NOMO-1 treated with DMSO at 0.1 percent for 48 hours (cell line): ENCODE data around the gene SYNPO2.
"Not testable (repeated sequence)": the region's sequence is repeated elsewhere in the genome, so short reads cannot be mapped to it uniquely, and the experiment has no call there.

Experiments used
- DNase-seq: peaks from one replicate; lab custom pipeline; 2025; ENCODE audit not compliant: unreplicated experiment; lab: John Stamatoyannopoulos, UW

The SYNPO2 gene

GRCh38 chr4:119053245-119053644, 164.6 kb downstream of the SYNPO2 start:
- DNase-seq = no peak

- DNase-seq = no peak
Observed at GRCh38 chr4:119053997-119054396, 165.3 kb downstream of the SYNPO2 start.

DNA sequence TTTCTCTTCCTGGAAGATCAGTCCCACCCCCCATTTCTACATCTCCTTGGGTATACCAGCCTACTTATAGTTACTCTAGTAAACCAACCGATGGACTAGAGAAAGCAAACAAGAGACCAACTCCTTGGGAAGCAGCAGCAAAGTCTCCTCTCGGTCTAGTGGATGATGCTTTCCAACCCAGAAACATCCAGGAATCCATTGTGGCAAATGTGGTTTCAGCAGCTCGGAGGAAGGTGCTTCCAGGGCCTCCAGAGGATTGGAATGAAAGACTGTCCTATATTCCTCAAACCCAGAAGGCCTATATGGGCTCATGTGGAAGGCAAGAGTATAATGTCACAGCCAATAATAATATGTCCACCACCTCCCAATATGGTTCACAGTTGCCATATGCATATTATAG, 168.8 kb downstream of the SYNPO2 start:
- DNase-seq = no peak

DNA sequence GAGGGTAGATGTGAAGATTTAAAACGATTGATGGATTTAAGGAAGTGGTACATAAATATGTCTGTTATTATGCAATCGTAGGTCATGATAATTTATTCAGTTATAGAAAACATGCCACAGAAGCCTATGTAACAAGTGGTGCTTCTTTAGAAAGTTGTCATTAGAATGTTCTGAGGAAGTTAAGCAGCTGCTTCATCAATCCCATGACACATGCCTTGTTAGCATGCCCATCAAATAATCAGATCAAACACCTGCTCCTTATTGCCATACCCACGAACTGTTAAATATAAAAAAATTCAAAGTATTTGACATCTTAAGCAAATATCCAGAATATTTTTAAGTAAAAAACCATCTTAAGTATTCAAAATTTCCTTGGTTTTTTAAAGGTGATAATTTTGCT, 170.6 kb downstream of the SYNPO2 start:
- peak; percentile 39 for DNase-seq

DNA sequence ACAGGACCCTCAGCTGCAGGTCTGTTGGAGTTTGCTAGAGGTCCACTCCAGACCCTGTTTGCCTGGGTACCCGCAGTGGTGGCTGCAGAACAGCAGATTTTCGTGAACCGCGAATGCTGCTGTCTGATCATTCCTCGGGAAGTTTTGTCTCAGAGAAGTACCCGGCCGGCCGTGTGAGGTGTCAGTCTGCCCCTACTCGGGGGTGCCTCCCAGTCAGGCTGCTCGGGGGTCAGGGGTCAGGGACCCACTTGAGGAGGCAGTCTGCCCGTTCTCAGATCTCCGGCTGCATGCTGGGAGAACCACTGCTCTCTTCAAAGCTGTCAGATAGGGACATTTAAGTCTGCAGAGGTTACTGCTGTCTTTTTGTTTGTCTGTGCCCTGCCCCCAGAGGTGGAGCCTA, 178.5 kb downstream of the SYNPO2 start:
- not testable (repeated sequence) for DNase-seq

DNA sequence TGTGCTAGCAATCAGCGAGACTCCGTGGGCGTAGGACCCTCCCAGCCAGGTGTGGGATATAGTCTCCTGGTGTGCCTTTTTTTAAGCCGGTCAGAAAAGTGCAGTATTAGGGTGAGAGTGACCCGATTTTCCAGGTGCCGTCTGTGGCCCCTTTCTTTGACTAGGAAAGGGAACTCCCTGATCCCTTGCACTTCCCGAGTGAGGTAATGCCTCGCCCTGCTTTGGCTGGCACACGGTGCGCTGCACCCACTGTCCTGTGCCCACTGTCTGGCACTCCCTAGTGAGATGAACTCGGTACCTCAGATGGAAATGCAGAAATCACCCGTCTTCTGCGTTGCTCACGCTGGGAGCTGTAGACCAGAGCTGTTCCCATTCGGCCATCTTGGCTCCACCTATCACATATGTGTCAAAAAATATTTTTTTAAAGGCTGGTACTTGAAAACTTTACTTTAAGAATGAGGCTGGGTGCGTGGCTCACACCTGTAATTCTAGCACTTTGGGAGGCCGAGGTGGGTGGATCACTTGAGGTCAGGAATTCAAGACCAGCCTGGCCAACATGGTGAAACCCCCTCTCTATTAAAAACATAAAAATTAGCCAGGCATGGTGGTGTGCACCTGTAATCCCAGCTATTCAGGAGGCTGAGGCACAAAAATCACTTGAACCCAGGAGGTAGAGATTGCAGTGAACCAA, 179.2 kb downstream of the SYNPO2 start:
- not testable (repeated sequence) for DNase-seq

DNA sequence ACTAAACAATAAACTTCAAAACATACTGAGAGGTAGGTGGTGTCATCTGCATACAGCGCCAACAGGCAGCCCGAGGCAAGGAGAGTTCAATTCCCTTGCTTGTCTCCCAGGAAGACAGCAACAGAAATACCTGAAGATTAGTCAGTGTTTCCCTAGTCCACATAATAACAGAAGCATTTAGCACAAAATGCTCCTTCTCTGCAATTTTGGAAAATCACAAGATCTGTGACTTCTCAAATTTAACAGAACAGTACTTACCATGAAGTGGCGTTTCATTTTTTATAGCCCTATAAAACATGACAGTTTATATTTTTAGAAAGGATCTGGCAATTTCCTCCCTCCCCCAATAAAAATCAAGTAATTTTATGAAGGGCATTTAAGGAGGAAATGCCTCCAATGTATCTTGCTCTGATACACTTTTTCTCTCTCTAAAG, 179.9 kb downstream of the SYNPO2 start:
- peak; percentile 52 for DNase-seq

DNA sequence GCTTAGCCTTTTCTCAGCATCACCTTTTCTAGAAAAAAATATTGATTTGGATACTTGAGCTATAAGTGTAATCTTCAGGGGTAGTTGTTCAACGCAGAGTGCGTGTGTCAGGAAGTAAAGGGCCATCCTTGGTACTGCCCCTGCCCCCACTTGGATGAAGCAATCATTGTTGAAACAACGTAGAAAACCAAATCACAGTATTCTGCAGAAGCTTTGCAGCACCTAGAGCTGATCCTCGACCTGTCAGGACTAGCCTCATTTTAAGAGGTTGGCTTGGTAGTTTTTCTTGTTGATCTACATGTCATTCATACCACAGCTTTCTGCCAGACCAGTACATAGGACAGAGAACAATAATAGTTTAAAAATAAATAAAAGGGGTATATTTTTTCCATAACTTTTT, 181.6 kb downstream of the SYNPO2 start:
- peak; percentile 50 for DNase-seq

DNA sequence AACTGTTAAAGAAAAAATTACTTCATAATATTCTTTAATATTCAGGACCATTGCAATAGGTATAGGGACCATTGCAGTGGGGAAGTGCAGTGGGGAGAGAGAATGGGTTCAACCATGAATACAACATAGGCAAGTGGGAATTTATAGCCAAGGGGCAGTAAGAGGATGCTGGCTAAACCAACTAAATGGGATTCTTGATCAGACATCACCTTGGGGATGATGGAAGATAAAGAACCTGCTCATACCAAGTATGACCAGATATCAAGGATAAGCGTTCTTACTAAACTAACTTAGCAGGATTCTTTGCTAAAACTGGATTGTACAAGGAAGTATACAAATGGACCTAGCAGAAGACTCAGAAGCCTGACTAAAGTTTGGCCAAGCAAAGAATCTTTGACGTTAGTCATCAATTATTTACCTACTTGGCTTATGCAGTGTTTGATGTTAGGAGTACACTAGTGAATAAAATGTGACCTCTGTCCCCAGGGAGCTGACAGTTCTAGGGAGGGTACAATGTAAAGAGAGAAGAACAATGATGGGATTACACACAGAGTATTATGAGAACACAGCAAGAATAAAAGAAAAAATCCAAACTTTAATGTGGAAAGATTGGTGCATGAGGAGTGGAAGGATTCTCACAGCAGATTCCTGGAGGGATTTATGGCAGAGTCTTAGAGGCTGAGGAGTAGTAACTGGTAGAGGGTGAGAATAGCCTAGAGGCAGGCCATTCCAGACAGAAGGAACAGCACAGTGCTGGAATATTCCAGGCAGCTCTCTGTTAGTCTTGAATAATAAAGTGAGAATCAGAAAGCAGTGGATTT, 192.3 kb downstream of the SYNPO2 start:
- DNase-seq = no peak

DNA sequence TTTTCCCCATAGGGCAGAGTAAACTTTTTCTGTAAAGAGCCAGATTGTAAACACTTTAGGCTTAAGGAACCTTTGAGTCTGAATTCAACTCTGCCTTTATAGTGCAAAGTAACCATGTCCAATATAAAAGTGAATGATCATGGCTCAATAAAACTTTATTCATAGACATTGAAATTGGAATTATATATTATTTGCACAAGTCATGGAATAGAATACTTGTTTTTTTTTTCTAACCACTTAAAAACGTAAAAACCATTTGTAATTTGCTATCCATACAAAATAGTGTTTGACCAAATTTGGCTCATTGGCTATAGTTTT, 192.8 kb downstream of the SYNPO2 start:
- no peak for DNase-seq

GRCh38 chr4:119081943-119082342, 193.3 kb downstream of the SYNPO2 start:
- no peak for DNase-seq

DNA sequence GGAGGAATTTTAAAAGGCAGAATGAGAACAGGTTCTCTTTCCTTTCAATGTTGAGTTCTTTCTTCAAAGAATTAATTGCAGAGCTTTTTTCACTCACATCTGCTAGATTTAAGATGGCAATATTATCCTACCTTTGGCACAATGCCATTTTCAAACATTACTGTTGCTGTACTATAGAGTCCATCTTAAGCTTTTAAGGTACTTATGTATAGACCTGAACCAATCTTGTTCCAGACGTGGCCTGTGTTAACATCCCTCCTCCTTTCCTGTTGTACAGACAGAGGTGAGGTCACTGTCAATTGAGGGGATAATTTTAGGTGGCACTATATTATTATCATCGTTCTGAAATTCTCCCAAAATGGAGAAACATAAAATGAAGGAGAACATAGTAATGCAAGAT, 194.0 kb downstream of the SYNPO2 start:
- DNase-seq = no peak

DNA sequence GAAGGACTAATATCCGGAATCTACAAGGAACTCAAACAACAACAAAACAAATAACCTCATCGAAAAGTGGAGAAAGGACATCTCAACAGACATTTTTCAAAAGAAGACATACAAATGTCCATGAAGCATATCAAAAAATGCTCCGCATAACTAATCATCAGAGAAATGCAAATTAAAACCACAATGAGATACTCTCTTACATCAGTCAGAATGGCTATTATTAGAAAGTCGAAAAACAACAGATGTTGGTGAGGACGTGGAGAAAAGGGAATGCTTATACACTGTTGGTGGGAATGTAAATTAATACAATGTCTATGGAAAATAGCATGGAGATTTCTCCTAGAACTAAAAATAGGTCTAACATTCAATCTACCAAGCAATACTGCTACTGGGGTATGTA, 195.9 kb downstream of the SYNPO2 start:
- no peak for DNase-seq

DNA sequence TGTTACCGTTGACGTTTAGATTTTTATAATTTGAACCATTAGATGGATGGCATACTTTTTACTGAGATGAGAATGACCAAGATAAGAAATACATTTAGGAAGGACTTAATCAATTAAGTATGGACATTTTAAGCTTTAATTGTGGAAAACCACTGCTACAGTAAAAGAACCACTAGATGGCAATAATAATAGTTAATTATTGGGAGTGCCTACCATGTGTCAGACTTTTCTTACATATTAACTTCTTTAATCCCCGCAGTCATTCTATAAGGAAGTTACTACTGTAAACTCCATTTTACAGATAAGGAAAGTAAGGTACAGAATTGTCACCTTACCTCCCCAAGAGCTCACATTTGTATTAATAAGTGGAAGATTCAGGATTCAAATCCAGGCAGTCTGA, 198.5 kb downstream of the SYNPO2 start:
- DNase-seq = no peak

- no peak for DNase-seq
Observed at GRCh38 chr4:119087656-119088055, 199.0 kb downstream of the SYNPO2 start.

DNA sequence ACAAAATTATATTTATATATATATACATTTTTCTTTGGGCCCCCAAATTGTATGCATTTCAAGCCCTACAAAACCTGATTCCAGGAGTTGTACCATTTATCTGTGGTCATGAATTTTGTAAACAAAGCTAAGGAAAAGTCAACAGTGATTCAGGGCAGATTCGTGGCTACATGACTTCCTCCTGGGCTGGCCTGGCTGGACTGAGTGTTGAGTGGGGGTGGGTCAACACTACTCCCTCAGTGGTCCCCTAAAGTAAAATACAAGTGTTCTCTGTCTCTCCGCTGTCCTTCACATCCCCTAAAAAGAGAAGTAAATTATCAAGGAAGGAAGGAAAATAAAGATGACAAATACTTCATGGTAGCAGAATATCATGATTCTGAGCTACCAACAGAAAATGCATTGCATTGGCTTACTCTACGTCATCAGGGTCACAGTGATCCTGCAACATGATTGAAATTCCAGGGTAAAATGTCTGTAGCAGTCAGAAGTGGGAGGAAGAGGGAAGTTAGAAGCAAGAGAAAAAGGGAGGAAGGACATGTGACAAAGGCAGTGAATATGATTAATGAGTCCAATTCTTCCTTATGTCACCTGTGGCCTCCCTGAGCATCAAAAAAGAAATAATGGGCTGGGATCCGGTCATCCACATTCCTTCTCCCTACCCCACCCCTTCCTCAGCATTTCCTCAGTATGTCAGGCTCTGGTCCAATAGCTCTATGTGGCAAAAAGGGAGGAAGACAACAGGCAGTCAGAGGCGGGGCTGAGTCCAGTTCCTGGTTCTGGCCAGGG, 204.6 kb downstream of the SYNPO2 start:
- DNase-seq = no peak

- no peak for DNase-seq
Observed at GRCh38 chr4:119097282-119097900, 208.7 kb downstream of the SYNPO2 start.

- DNase-seq = no peak
Observed at GRCh38 chr4:119098306-119098705, 209.7 kb downstream of the SYNPO2 start.

GRCh38 chr4:119099227-119099810, 210.7 kb downstream of the SYNPO2 start:
- DNase-seq = peak; percentile 54

DNA sequence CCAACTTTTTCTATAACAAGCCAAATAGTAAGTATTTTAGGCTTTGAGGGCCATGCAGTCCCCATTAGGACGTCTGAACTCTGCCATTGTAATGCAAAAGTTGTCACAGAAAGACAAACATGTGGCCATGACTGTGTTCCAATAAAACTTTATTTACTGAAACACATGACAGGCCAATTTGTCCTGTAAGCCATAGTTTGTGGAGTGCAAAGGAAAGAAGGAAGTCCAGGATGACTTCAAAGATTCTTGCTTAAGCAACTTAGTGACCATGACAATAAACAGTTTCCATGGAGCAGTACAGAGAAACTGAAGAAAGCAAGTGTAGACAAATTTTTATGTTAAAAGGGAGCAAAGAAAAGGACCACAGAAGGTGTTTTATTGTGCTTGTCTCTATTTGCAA, 212.0 kb downstream of the SYNPO2 start:
- peak; percentile 49 for DNase-seq

DNA sequence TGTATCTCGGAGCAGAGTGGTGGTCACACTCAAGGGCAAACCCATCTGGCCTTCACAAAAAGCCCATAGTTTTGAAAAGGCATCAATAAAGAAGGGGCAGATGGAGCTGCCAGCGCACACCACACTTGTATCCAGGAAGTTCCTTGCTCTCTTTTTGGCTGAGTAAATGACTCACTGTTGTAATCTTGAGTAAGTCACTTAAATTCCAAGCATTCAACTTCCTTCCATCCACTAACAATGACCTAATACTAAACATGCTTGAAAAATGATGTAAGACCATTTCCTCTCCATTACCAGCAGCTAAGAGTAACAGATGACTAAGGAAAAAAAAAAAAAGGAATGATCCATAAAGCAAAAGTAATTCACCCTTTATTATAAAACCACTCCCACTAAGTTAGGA, 214.6 kb downstream of the SYNPO2 start:
- peak; percentile 91 for DNase-seq
